ENCODE data around the gene C2orf42. TPM values are rescaled to one million over a fixed set of nuclear protein-coding genes. Genes with fewer than 3 reads are reported as not detected.
A peak's percentile ranks its signal among the peaks of the same experiment; 100 is the strongest.

The C2orf42 gene
- total RNA-seq, 1 experiment from 2014 or later: 17.4 TPM

DNA sequence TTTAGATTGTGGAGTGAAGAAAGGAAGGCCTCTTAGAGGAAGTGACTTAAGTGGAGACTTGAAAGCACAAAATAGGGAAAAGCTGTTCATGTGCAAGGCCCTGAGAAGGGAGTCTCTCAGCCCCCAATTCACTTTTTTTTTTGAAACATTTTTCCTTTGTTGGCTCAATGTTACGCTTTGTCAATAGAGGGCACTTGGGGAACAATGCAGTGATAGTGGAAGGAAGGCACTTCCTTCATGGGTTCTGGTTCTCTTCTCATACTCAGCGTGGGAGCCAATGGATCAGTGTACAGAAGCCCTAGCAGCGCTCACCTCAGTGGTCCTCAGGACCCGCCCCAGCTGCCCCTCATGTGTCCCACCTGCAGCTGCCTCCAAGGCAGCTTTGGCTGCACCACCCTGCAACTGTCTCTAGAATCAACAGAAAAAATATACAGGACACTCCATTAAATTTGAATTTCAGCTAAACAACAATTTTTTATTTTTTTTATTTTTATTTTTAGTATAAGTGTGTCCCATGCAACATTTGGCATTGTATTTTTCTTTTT, 8.6 kb upstream of the C2orf42 start:
- DNase-seq (ENCODE audit: low read depth, low spot score) (no peak), ATAC-seq (peak; percentile 50; the same call in 1 of the 2 replicates)
- H4K20me1 ChIP-seq (ENCODE audit: insufficient read depth): no peaks in the 10 kb centered on the region
- TF ChIP-seq CTCF (IDR thresholded peaks at IDR 0.05 in 2 of 3, conservative IDR thresholded peaks at IDR 0.05 in 1 of 3; ENCODE audit: borderline replicate concordance in 1 of 3, insufficient read depth in 1 of 3, low read depth in 2 of 3, low read length in 2 of 3) (0 out of 6 replicates have a peak, but pooled peaks of 1 of the 3 experiments have one; percentile 13), EZH2phosphoT487 (IDR thresholded peaks at IDR 0.05; ENCODE audit: borderline replicate concordance) (no peak), RAD21 (IDR thresholded peaks at IDR 0.05; ENCODE audit: low read depth) (peak; percentile 35; the same call in 1 of the 2 replicates)
- intact Hi-C loops (cut with micrococcal nuclease): no loop called here
- CTCF ChIA-PET: no interaction called here
- H3K27ac ChIP-seq (ENCODE audit: low read depth, low read length): no peak overlapping the region
- BruUV-seq (replicated peaks): no TSS peak
- H3K79me2 ChIP-seq (ENCODE audit: insufficient read depth, low read length): no peaks in the 10 kb centered on the region
- H3K4me1 ChIP-seq (ENCODE audit: control insufficient read depth in 1 of 2, insufficient read depth in 2 of 2, low read length in 2 of 2): no peaks in the 10 kb centered on the region
- POLR2A ChIA-PET: no interaction called here
- no peaks in the 10 kb centered on the region for H3K27me3 ChIP-seq (ENCODE audit: insufficient read depth, low read length)
- no peaks in the 10 kb centered on the region for H3K9me3 ChIP-seq (ENCODE audit: control insufficient read depth in 1 of 2, insufficient read depth in 1 of 2, low read depth in 1 of 2, low read length in 2 of 2)
- no peaks in the 10 kb centered on the region for H3K9me2 ChIP-seq (ENCODE audit: insufficient read depth)
- no peaks in the 10 kb centered on the region for H3K36me3 ChIP-seq (ENCODE audit: control insufficient read depth in 1 of 2, insufficient read depth in 2 of 2, low read length in 2 of 2)
- no peak overlapping the region for H3K4me2 ChIP-seq (ENCODE audit: low read length)
- no peak overlapping the region for H2AFZ ChIP-seq (ENCODE audit: low read depth, low read length, poor library complexity, severe bottlenecking)
- no peak overlapping the region for H3K9ac ChIP-seq (ENCODE audit: low read length)
- no peak overlapping the region for H3K4me3 ChIP-seq (replicated peaks in 1 of 2; ENCODE audit: low read depth in 1 of 2, low read length in 2 of 2)
- RAD21 ChIA-PET (ENCODE audit: low non-redundant PET in 1 of 2, low total read pairs in 2 of 2, uncharacterized antibody in 2 of 2, unreplicated experiment in 2 of 2): no interaction called here

DNA sequence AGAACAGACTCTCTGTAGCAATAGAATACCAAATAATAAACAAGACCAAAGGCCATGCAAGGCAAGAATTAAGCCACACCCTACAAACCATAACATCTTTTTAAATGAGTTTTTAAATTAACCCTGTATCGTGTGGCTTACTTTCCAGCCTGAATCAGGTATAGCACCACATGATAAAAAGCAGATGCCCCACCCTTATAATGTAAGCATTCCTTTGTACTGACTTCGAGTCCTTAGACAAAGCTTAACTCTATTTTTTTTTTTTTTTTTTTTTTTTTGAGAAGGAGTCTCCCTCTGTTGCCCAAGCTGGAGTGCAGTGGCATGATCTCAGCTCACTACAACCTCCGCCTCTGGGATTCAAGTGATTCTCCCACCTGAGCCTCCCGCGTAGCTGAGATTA, 1.7 kb upstream of the C2orf42 start:
- Histone ChIP-seq H3K27me3 (ENCODE audit: insufficient read depth, low read length) (no peaks in the 10 kb centered on the region), H4K20me1 (ENCODE audit: insufficient read depth) (no peaks in the 10 kb centered on the region), H3K36me3 (ENCODE audit: control insufficient read depth in 1 of 2, insufficient read depth in 2 of 2, low read length in 2 of 2) (no peaks in the 10 kb centered on the region), H3K9me3 (ENCODE audit: control insufficient read depth in 1 of 2, insufficient read depth in 1 of 2, low read depth in 1 of 2, low read length in 2 of 2) (no peaks in the 10 kb centered on the region), H3K27ac (ENCODE audit: low read depth, low read length) (no peak overlapping the region), H3K79me2 (ENCODE audit: insufficient read depth, low read length) (peaks cover 7% of the 10 kb centered on the region; the same call in 1 of the 2 replicates), H3K4me1 (ENCODE audit: control insufficient read depth in 1 of 2, insufficient read depth in 2 of 2, low read length in 2 of 2) (peaks cover 7 to 14% of the 10 kb centered on the region in 2 experiments; a peak in 3 of 4 replicates), H3K4me3 (replicated peaks in 1 of 2; ENCODE audit: low read depth in 1 of 2, low read length in 2 of 2) (no peak overlapping the region), H3K9me2 (ENCODE audit: insufficient read depth) (no peaks in the 10 kb centered on the region), H3K9ac (ENCODE audit: low read length) (no peak overlapping the region), H2AFZ (ENCODE audit: low read depth, low read length, poor library complexity, severe bottlenecking) (no peak overlapping the region), H3K4me2 (ENCODE audit: low read length) (no peak overlapping the region)
- POLR2A ChIA-PET: no interaction called here
- ATAC-seq (no peak), DNase-seq (ENCODE audit: low read depth, low spot score) (no peak)
- CTCF ChIA-PET: no interaction called here
- TF ChIP-seq EZH2 (IDR thresholded peaks at IDR 0.05) (no peak), SIN3A (IDR thresholded peaks at IDR 0.05; ENCODE audit: low read depth) (no peak), TCF7L2 (IDR thresholded peaks at IDR 0.05; ENCODE audit: borderline replicate concordance, extremely low read depth, insufficient read depth, insufficient read length) (no peak), ZFX (IDR thresholded peaks at IDR 0.05) (no peak), ZNF274 (IDR thresholded peaks at IDR 0.05; ENCODE audit: low read depth, low read length) (no peak), EZH2phosphoT487 (IDR thresholded peaks at IDR 0.05; ENCODE audit: borderline replicate concordance) (no peak), CBX3 (IDR thresholded peaks at IDR 0.05; ENCODE audit: low read depth) (no peak), EGR1 (IDR thresholded peaks at IDR 0.05; ENCODE audit: low read depth) (no peak), ATF3 (IDR thresholded peaks at IDR 0.05) (no peak)
- intact Hi-C loops (cut with micrococcal nuclease): loop anchor here (5.0 kb wide), 2 partner anchors 55 to 105 kb away; partner anchors contain the start of genes PCBP1 and TIA1
- RAD21 ChIA-PET (ENCODE audit: low non-redundant PET in 1 of 2, low total read pairs in 2 of 2, uncharacterized antibody in 2 of 2, unreplicated experiment in 2 of 2): no interaction called here
- no TSS peak for BruUV-seq (replicated peaks)
